Lung (tissue), 12 donors: ENCODE results near the gene KCP. TPM values are rescaled to one million over a fixed set of nuclear protein-coding genes. Genes with fewer than 3 reads are reported as not detected.

Experiments
- ATAC-seq: fragments of 200-7000 bp; cut with Tn5 transposase; one replicate; pipeline ENCODE4 v1.9.1; 2020; ENCODE audit warnings: moderate number of reproducible peaks; ENCODE audit not compliant: insufficient read depth, low FRiP score
- DNase-seq, 3 donors: peaks; one replicate each; pipeline ENCODE4 v3.0.0-alpha.2; 2013 to 2017
- H3K27ac ChIP-seq, 2 donors: one replicate each; pipeline ENCODE4 v1.5.1; 2013; ENCODE audit warnings: mild to moderate bottlenecking in 2 of 2, moderate library complexity in 2 of 2, control low read depth in 1 of 2, inconsistent platforms in 1 of 2, low read depth in 1 of 2, low read length in 1 of 2
- H3K27me3 ChIP-seq, 3 donors: one replicate each; pipeline ENCODE4 v1.5.1; 2013; ENCODE audit warnings: low read length in 2 of 3; ENCODE audit not compliant: control insufficient read depth in 3 of 3, insufficient read depth in 3 of 3
- H3K36me3 ChIP-seq, 4 donors: one replicate each; pipeline ENCODE4 v1.5.1; 2013; ENCODE audit warnings: low read length in 4 of 4, mild to moderate bottlenecking in 1 of 4, moderate library complexity in 1 of 4; ENCODE audit not compliant: control insufficient read depth in 4 of 4, insufficient read depth in 4 of 4
- H3K4me1 ChIP-seq, 5 donors: one replicate each; pipeline ENCODE4 v1.5.1; 2013; ENCODE audit warnings: low read length in 5 of 5, mild to moderate bottlenecking in 2 of 5, moderate library complexity in 1 of 5; ENCODE audit not compliant: control insufficient read depth in 5 of 5, insufficient read depth in 5 of 5
- H3K4me3 ChIP-seq: one replicate; pipeline ENCODE4 v1.5.1; 2013; ENCODE audit warnings: mild to moderate bottlenecking, control low read depth, moderate library complexity
- H3K9ac ChIP-seq, 2 donors: one replicate each; pipeline ENCODE4 v1.5.1; 2013; ENCODE audit warnings: low read length in 2 of 2, control low read depth in 1 of 2; ENCODE audit not compliant: insufficient read depth in 1 of 2
- H3K9me3 ChIP-seq, 4 donors: one replicate each; pipeline ENCODE4 v1.5.1; 2013; ENCODE audit warnings: low read length in 3 of 4, mild to moderate bottlenecking in 1 of 4, moderate library complexity in 1 of 4; ENCODE audit not compliant: control insufficient read depth in 4 of 4, insufficient read depth in 3 of 4
- CTCF ChIP-seq: IDR thresholded peaks from 2 replicates; pipeline ENCODE4 v1.5.1; 2012; ENCODE audit warnings: mild to moderate bottlenecking; ENCODE audit errors: control extremely low read depth, extremely low read depth
- WGBS, 2 donors: extraction: QIAGEN DNeasy Blood & Tissue Kit; methylation state at CpG; one replicate each; pipeline ENCODE4 v1.1.7; 2013; 5-methylcytosine and 5-hydroxymethylcytosine counted together
- polyA plus RNA-seq, 2 donors: library from polyadenylated mRNA; stranded (reverse); fragments of 200-250 nt; gene quantifications; one replicate each; pipeline ENCODE4 v1.2.1, GENCODE V29; 2013
- total RNA-seq, 2 donors: library from RNA; depleted of rRNA in 1 of 2; stranded (reverse); fragments of >200 nt in 1 of 2; gene quantifications; one replicate each; pipeline ENCODE4 v1.2.1, GENCODE V29; 2014 to 2021
- donor health status: control.
- donor health status: control.
- donor health status: Bipolar disorder and iron deficiency.
- donor health status: healthy.
- donor health status: DM: yes; HTN: yes; CAD: no.

KCP gene
- total and polyA plus RNA-seq, 4 donors: 0.22 to 3.9 (median 0.56) TPM

- DNase-seq (no peak), ATAC-seq (no peak)
- H3K27ac ChIP-seq: peak overlapping the region in 1 of 2 donors; percentile 13
- no peak overlapping the region for H3K9ac ChIP-seq
- peaks cover 0 to 7% (median 3%) of the 10 kb centered on the region in 5 donors for H3K4me1 ChIP-seq
- TF ChIP-seq CTCF: no peak
- no peaks in the 10 kb centered on the region for H3K27me3 ChIP-seq
- H3K4me3 ChIP-seq: no peak overlapping the region
- peaks cover 0 to 21% (median 10%) of the 10 kb centered on the region in 4 donors for H3K36me3 ChIP-seq
- WGBS, 2 donors: 93 to 97% methylated on average over 17 of the region's 17 CpGs
- no peaks in the 10 kb centered on the region for H3K9me3 ChIP-seq
These were observed 71.4 kb downstream of the KCP start for GRCh38 chr7:128838981-128839731.

DNA sequence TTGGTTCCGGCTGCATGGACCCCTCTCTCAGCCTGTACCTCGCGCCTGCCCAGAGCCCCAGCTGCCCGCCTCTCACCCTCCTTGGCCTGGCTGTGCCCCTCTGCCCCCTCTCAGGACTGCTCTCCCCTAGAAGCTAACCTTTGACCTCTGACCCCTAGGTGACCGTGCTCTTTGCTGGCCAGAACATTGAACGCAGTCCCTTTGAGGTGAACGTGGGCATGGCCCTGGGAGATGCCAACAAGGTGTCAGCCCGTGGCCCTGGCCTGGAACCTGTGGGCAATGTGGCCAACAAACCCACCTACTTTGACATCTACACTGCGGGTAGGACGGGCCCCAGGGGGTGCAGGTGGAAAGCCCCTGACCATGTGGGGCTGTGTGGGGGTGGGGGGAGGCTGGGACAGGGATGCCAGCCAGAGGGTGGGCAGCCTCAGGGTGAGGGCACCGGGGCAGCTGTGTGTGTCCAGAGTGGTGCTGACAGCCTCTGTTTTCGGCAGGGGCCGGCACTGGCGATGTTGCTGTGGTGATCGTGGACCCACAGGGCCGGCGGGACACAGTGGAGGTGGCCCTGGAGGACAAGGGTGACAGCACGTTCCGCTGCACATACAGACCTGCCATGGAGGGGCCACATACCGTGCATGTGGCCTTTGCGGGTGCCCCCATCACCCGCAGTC lies 72.3 kb downstream of the KCP start:
- DNase-seq (no peak), ATAC-seq (no peak)
- whole genome bisulfite sequencing, 2 donors: 95% methylated on average over 22 of the region's 22 CpGs
- no peak for TF ChIP-seq CTCF
- Histone ChIP-seq H3K27ac (no peak overlapping the region), H3K9me3 (no peaks in the 10 kb centered on the region), H3K27me3 (no peaks in the 10 kb centered on the region), H3K9ac (no peak overlapping the region), H3K4me3 (no peak overlapping the region), H3K4me1 (peaks cover 0 to 17% (median 6%) of the 10 kb centered on the region in 5 donors), H3K36me3 (peaks cover 0 to 17% (median 9%) of the 10 kb centered on the region in 4 donors)

DNA sequence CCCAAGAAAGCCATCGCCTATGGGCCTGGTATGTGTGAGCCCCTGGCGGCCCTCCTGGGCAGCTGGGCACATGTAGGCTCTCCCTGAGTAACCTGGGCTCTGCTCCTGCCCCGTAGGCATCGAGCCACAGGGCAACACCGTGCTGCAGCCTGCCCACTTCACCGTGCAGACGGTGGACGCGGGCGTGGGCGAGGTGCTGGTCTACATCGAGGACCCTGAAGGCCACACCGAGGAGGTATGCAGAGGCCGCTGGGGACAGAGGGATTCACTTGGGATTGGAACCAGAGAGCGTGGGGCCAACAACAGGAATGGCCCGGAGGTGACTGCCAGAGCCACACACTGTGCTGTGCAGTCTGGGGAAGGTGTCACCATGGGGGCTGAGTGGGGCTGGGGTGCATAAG lies 73.0 kb downstream of the KCP start:
- Histone ChIP-seq H3K4me3 (no peak overlapping the region), H3K9me3 (no peaks in the 10 kb centered on the region), H3K4me1 (peaks cover 0 to 24% (median 10%) of the 10 kb centered on the region in 5 donors), H3K36me3 (peaks cover 0 to 17% (median 8%) of the 10 kb centered on the region in 4 donors), H3K27ac (no peak overlapping the region), H3K27me3 (no peaks in the 10 kb centered on the region), H3K9ac (no peak overlapping the region)
- no peak for DNase-seq
- TF ChIP-seq CTCF: no peak
- no peak for ATAC-seq
- WGBS, 2 donors: 94 to 97% methylated on average over 16 of the region's 16 CpGs
